PFSK-1 (cell line): ENCODE measurements around the gene NDUFS6.

Source experiments
- FOXP2 ChIP-seq: optimal IDR thresholded peaks from 2 replicates; pipeline ENCODE3; 2011; ENCODE audit warnings: borderline replicate concordance, control low read depth, inconsistent platforms; ENCODE audit not compliant: insufficient read depth; ENCODE audit errors: extremely low read length, extremely low read depth
- POLR2AphosphoS5 ChIP-seq: IDR thresholded peaks from 2 replicates; pipeline ENCODE4 v1.6.1; 2012; ENCODE audit warnings: low read depth, mild to moderate bottlenecking, control low read depth, low read length, moderate library complexity
- SIN3A ChIP-seq: IDR thresholded peaks from 2 replicates; pipeline ENCODE4 v1.6.1; 2012; ENCODE audit warnings: mild to moderate bottlenecking, low read length, moderate library complexity, borderline replicate concordance; ENCODE audit not compliant: insufficient read depth
- TAF1 ChIP-seq: IDR thresholded peaks from 2 replicates; pipeline ENCODE4 v1.6.1; 2012; ENCODE audit warnings: low read length, control low read depth, borderline replicate concordance; ENCODE audit not compliant: insufficient read depth
- TF ChIP-seq, protein P1 (sequence below), 2 experiments: IDR thresholded peaks; 2 replicates each; pipeline versions ENCODE4 v1.6.1 to v1.8.0; 2011 to 2012; ENCODE audit warnings: low read depth in 2 of 2, low read length in 2 of 2, control low read depth in 1 of 2, inconsistent platforms in 1 of 2, mild to moderate bottlenecking in 1 of 2, moderate library complexity in 1 of 2; ENCODE audit not compliant: insufficient read depth in 1 of 2

The NDUFS6 gene

DNA sequence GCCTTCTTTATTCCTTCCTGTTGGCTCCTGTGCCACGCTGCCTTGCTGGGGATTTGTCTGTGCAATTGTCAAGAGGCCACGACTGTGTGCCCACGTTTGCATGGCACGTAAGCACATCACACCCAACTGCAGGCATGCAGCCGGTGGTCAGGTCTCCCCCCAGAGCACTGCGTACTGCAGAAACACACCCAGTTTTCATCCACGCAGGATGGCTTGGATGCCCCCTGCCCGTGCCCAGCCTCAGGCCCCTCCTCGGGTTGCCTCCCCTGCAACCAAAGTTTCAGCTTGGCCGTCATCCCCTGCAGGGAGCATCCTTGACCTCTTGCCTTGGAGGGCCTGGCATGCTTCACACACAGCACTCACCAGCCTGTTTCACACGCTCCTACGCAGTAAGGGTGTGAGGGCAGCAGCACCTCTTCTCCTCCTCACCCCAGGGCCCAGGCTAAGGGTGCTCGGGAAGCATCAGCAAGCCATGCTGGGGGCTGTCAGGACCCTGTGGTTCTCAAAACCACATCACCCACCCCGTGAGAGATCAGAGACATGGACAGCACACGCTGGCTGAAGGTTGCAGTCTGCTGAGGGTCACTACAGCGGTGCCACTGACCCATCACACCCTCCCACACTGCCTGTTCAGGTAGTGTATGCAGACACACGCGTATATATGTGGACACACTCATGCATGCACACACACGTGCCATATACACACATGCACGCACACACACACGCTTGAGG is 4.7 kb upstream of the NDUFS6 start:
- TF ChIP-seq, protein P1, sequence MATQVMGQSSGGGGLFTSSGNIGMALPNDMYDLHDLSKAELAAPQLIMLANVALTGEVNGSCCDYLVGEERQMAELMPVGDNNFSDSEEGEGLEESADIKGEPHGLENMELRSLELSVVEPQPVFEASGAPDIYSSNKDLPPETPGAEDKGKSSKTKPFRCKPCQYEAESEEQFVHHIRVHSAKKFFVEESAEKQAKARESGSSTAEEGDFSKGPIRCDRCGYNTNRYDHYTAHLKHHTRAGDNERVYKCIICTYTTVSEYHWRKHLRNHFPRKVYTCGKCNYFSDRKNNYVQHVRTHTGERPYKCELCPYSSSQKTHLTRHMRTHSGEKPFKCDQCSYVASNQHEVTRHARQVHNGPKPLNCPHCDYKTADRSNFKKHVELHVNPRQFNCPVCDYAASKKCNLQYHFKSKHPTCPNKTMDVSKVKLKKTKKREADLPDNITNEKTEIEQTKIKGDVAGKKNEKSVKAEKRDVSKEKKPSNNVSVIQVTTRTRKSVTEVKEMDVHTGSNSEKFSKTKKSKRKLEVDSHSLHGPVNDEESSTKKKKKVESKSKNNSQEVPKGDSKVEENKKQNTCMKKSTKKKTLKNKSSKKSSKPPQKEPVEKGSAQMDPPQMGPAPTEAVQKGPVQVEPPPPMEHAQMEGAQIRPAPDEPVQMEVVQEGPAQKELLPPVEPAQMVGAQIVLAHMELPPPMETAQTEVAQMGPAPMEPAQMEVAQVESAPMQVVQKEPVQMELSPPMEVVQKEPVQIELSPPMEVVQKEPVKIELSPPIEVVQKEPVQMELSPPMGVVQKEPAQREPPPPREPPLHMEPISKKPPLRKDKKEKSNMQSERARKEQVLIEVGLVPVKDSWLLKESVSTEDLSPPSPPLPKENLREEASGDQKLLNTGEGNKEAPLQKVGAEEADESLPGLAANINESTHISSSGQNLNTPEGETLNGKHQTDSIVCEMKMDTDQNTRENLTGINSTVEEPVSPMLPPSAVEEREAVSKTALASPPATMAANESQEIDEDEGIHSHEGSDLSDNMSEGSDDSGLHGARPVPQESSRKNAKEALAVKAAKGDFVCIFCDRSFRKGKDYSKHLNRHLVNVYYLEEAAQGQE (IDR thresholded peaks at IDR 0.05; ENCODE audit: insufficient read depth in 1 of 2, low read depth in 2 of 2, low read length in 2 of 2), result no peak
- TF ChIP-seq SIN3A (no peak), FOXP2 (no peak), TAF1 (no peak), POLR2AphosphoS5 (no peak; the same call in 1 of the 2 replicates)

DNA sequence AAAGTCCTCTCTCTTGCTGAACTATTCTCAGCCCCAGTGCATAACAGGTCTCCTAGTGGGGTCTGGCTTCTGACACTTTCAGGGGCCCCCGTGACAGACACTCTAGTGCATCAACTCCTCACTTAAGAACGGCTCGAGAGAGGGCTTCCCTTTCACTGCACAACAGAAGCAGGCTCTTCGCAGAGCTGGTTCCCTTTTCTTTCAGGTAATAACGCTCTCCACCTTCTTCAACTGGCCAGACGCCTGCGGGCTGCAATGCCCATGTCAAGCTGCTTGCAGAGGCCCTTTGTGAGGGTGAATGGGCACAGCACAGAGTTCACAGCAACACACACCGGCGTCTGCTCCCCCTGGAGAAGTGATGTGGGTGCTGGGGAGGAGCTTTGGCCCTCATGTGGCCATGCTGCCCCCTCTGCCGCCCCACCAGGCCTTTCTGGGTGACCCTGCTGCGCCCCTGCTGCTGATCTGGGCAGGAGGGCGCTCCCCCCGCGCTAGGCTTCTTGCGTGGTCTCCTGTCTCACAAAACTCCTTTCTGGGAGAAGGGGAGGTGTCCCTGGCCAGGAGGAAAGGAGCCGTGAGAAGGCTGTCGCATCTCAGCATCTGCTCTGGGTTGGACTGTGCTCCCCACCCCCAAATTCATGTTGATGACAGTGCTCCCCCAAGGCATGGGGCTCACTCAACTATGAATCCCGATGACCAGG is 4.0 kb upstream of the NDUFS6 start:
- TF ChIP-seq FOXP2, result no peak
- TF ChIP-seq SIN3A, result no peak
- TF ChIP-seq, protein P1 (IDR thresholded peaks at IDR 0.05; ENCODE audit: insufficient read depth in 1 of 2, low read depth in 2 of 2, low read length in 2 of 2), result no peak
- no peak for TF ChIP-seq POLR2AphosphoS5
- TF ChIP-seq TAF1, result no peak

DNA sequence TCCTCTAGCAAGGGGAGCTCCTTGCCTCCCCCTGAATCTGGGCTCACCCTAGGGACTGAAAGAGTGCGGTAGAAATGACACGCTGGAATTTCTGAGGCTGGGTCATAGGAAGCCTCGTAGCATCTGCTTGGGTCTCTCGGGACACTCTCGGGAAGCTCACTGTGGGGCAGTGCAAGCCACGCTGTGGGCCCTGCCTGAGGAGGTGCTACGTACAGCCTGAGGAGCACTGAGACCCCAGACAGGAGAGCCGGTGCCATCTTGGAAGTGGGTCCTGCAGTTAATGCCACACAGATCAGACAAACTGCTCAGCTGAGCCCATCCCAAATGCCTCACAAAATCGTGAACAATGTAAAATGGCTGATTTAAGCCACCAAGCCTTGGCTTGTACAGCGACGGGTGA is 3.4 kb upstream of the NDUFS6 start:
- TF ChIP-seq TAF1 (no peak), FOXP2 (no peak), SIN3A (no peak), POLR2AphosphoS5 (no peak)
- TF ChIP-seq, protein P1 (IDR thresholded peaks at IDR 0.05; ENCODE audit: insufficient read depth in 1 of 2, low read depth in 2 of 2, low read length in 2 of 2), result no peak

DNA sequence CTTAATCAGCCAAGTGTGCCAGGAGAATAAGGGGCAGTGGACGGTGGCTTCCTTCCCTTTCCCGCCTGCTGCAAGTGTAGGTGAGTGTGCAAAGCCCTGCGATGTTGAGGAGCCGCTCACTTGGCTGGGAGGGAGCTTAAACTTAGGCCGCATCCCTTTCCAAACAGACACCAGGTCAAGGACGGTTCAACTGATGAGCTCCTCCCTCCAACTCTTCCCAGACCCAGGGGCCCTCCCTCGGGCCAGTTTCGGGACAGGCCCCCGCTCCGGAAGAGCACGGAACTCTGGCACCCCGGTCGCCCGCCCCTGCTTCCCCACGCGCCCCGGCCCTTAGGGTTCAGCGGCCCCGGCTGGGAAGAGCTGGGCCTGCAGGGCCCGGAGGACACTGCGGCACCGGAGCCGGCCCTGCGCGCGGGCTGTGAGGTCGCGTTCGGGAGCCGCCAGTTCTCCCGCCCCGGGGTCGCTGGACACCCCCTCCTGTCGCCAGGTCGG is 2.1 kb upstream of the NDUFS6 start:
- TF ChIP-seq SIN3A, result no peak
- TF ChIP-seq FOXP2, result no peak
- TF ChIP-seq, protein P1 (IDR thresholded peaks at IDR 0.05; ENCODE audit: insufficient read depth in 1 of 2, low read depth in 2 of 2, low read length in 2 of 2), result no peak
- TF ChIP-seq TAF1, result no peak
- no peak for TF ChIP-seq POLR2AphosphoS5
